ENCODE measurements around the gene TRIM60. TPM values are rescaled to one million over a fixed set of nuclear protein-coding genes. Genes with fewer than 3 reads are reported as not detected.

TRIM60 gene
- polyA plus RNA-seq, 2 of the 4 experiments (the other 2 are of a cell fraction) = not detected

DNA sequence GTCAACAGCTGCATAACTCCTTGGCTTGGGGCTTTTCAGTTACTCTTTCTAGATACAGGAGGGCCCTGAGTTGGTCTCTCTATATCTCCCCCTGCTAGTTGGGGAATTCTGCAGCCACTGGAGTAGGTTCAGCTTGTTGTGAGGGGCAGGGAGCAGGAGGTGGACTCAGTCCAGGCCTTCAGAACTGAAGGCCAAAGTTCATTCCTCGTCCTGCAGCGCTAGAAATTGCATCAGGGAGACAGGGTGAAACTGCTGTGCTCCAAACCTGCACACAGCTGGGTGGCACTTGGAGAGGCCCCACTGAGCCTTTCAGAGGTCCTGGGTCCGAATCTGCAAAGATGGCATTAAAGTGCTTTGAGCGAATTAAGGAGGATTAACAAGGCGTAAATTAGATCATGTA, 24.9 kb upstream of the TRIM60 start:
- ATAC-seq = no peak
- Histone ChIP-seq H3K27ac (no peak overlapping the region), H3K9me3 (no peaks in the 10 kb centered on the region), H3K4me3 (no peak overlapping the region), H3K4me1 (no peaks in the 10 kb centered on the region), H3K4me2 (no peak overlapping the region)
- TF ChIP-seq CBX2 (IDR thresholded peaks at IDR 0.05; ENCODE audit: borderline replicate concordance, low read depth) = no peak
- no peak for TF ChIP-seq RCOR1 (IDR thresholded peaks at IDR 0.05; ENCODE audit: low read depth, low read length)
- no peak for TF ChIP-seq CBX8 (IDR thresholded peaks at IDR 0.05)
- TF ChIP-seq MAZ (IDR thresholded peaks at IDR 0.05; ENCODE audit: borderline replicate concordance, low read depth, low read length) = no peak
- TF ChIP-seq, protein P1, sequence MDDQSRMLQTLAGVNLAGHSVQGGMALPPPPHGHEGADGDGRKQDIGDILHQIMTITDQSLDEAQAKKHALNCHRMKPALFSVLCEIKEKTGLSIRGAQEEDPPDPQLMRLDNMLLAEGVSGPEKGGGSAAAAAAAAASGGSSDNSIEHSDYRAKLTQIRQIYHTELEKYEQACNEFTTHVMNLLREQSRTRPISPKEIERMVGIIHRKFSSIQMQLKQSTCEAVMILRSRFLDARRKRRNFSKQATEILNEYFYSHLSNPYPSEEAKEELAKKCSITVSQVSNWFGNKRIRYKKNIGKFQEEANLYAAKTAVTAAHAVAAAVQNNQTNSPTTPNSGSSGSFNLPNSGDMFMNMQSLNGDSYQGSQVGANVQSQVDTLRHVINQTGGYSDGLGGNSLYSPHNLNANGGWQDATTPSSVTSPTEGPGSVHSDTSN (IDR thresholded peaks at IDR 0.05) = no peak
- TF ChIP-seq HEYL (CRISPR knock-in tag; IDR thresholded peaks at IDR 0.05) = no peak
- TF ChIP-seq RFX5 (IDR thresholded peaks at IDR 0.05) = no peak
- TF ChIP-seq CEBPB (IDR thresholded peaks at IDR 0.05) = no peak
- no peak for TF ChIP-seq SREBF2 (IDR thresholded peaks at IDR 0.05)
- TF ChIP-seq HOXB13 (CRISPR knock-in tag; IDR thresholded peaks at IDR 0.05; ENCODE audit: low read depth) = no peak
- DNase-seq (ENCODE audit: low read depth in 1 of 2, low spot score in 1 of 2) = no peak
- ChIA-PET CTCF (interaction anchor here (0.6 kb wide), 1 partner anchor 67 kb away, joined by 3 read pairs; no protein-coding TSS in a partner anchor), POLR2A (no interaction called here)
- WGBS (ENCODE audit: missing lambda C conversion rate) = 39% methylated on average over 5 of the region's 5 CpGs
- no peak for FAIRE-seq

DNA sequence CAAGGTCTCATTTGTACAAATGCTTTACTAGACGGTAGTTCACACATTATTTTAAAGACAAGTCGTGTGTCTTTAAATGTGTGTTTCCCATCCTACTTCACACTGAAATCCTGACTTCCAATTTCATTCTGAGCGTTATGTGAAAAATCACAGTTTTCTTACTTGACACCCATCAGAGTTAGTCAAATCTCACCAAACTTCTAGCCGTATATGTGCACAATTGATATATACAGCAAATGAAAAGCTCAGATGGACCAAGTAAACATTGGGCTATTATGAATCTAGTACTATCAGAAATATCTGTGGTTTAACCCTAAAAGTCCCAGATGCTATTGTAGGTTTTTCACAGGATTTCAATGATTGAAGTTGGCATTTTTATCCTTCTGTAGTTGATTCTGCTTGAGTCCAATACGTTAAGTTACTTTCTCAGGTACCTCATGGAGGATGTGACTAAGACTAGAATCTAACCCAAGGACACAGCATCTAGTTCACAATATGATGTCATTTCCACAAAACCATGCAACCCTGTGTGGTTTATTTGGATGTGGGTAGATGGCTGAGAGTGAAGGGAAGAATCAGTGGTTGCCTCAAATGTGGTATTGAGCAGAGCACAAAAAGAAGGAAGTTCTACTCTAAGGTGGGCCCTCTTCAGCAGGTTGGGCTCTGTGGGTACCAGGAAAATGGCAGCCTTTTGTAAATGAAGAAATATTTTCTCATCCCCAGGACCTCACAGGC, 22.1 kb upstream of the TRIM60 start:
- 52% methylated on average over 5 of the region's 5 CpGs for WGBS (ENCODE audit: missing lambda C conversion rate)
- no peak overlapping the region for H3K27ac ChIP-seq
- no peak for TF ChIP-seq SMC3 (IDR thresholded peaks at IDR 0.05)
- no peak for TF ChIP-seq RCOR1 (IDR thresholded peaks at IDR 0.05; ENCODE audit: low read depth, low read length)
- TF ChIP-seq ZNF302 (CRISPR knock-in tag; IDR thresholded peaks at IDR 0.05) = no peak
- TF ChIP-seq ZC3H11A (IDR thresholded peaks at IDR 0.05) = no peak
- TF ChIP-seq CEBPB (IDR thresholded peaks at IDR 0.05) = no peak
- no peak for TF ChIP-seq BHLHE40 (IDR thresholded peaks at IDR 0.05; ENCODE audit: low read depth, low read length)
- FAIRE-seq (no peak), DNase-seq (ENCODE audit: low read depth in 1 of 2, low spot score in 1 of 2) (no peak), ATAC-seq (no peak)
- CTCF ChIA-PET = no interaction called here
- no peak overlapping the region for H3K4me2 ChIP-seq
- no peaks in the 10 kb centered on the region for H3K4me1 ChIP-seq
- POLR2A ChIA-PET = no interaction called here
- no peak overlapping the region for H3K4me3 ChIP-seq
- H3K9me3 ChIP-seq = no peaks in the 10 kb centered on the region

DNA sequence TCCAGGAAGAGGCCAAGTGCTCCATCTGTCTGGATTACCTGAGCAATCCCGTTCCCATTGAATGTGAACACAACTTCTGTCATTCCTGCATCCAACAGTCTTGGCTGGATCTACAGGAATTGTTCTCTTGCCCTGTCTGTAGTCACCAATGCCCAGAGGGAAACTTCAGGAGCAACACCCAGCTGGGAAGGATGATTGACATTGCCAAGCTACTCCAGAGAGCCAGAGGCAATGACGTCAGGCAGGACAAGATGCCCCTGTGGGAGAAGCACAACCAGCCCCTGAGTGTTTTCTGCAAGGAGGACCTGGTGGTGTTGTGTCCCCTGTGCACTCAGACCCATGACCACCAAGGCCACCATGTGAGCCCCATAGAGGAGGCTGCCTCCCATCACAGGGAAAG, 21.3 kb upstream of the TRIM60 start:
- POLR2A ChIA-PET = no interaction called here
- CTCF ChIA-PET = no interaction called here
- FAIRE-seq = no peak

More for the DNA sequence above, 21.3 kb upstream of the TRIM60 start:
- Histone ChIP-seq H3K9me3 (no peaks in the 10 kb centered on the region), H3K4me2 (no peak overlapping the region), H3K27ac (no peak overlapping the region), H3K4me1 (no peaks in the 10 kb centered on the region), H3K4me3 (no peak overlapping the region)
- no peak for DNase-seq (ENCODE audit: low read depth in 1 of 2, low spot score in 1 of 2)
- ATAC-seq = no peak
- TF ChIP-seq HOXB5 (CRISPR knock-in tag; IDR thresholded peaks at IDR 0.05) (no peak), ZFP36 (IDR thresholded peaks at IDR 0.05; ENCODE audit: borderline replicate concordance, partially characterized antibody) (no peak), CBX8 (IDR thresholded peaks at IDR 0.05) (no peak), CHD4 (IDR thresholded peaks at IDR 0.05; ENCODE audit: borderline replicate concordance) (no peak), RFX5 (IDR thresholded peaks at IDR 0.05) (no peak), CBX2 (IDR thresholded peaks at IDR 0.05; ENCODE audit: borderline replicate concordance, low read depth) (no peak), MYC (IDR thresholded peaks at IDR 0.05; ENCODE audit: borderline replicate concordance, low read length) (no peak), CHD2 (IDR thresholded peaks at IDR 0.05; ENCODE audit: low read length, partially characterized antibody) (no peak), ESRRA (IDR thresholded peaks at IDR 0.05; ENCODE audit: borderline replicate concordance, low read length) (no peak), JUN (IDR thresholded peaks at IDR 0.05) (no peak), ZC3H11A (IDR thresholded peaks at IDR 0.05) (no peak), RARB (CRISPR knock-in tag; IDR thresholded peaks at IDR 0.05) (no peak), KDM1A (IDR thresholded peaks at IDR 0.05; ENCODE audit: low read depth) (no peak)
- TF ChIP-seq, protein P2, sequence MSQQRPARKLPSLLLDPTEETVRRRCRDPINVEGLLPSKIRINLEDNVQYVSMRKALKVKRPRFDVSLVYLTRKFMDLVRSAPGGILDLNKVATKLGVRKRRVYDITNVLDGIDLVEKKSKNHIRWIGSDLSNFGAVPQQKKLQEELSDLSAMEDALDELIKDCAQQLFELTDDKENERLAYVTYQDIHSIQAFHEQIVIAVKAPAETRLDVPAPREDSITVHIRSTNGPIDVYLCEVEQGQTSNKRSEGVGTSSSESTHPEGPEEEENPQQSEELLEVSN (IDR thresholded peaks at IDR 0.05; ENCODE audit: borderline replicate concordance, low read depth) = no peak
- TF ChIP-seq, protein P3, sequence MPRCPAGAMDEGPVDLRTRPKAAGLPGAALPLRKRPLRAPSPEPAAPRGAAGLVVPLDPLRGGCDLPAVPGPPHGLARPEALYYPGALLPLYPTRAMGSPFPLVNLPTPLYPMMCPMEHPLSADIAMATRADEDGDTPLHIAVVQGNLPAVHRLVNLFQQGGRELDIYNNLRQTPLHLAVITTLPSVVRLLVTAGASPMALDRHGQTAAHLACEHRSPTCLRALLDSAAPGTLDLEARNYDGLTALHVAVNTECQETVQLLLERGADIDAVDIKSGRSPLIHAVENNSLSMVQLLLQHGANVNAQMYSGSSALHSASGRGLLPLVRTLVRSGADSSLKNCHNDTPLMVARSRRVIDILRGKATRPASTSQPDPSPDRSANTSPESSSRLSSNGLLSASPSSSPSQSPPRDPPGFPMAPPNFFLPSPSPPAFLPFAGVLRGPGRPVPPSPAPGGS (IDR thresholded peaks at IDR 0.05) = no peak
- TF ChIP-seq, protein P4, sequence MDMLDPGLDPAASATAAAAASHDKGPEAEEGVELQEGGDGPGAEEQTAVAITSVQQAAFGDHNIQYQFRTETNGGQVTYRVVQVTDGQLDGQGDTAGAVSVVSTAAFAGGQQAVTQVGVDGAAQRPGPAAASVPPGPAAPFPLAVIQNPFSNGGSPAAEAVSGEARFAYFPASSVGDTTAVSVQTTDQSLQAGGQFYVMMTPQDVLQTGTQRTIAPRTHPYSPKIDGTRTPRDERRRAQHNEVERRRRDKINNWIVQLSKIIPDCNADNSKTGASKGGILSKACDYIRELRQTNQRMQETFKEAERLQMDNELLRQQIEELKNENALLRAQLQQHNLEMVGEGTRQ (IDR thresholded peaks at IDR 0.05) = no peak
- TF ChIP-seq, protein P5, sequence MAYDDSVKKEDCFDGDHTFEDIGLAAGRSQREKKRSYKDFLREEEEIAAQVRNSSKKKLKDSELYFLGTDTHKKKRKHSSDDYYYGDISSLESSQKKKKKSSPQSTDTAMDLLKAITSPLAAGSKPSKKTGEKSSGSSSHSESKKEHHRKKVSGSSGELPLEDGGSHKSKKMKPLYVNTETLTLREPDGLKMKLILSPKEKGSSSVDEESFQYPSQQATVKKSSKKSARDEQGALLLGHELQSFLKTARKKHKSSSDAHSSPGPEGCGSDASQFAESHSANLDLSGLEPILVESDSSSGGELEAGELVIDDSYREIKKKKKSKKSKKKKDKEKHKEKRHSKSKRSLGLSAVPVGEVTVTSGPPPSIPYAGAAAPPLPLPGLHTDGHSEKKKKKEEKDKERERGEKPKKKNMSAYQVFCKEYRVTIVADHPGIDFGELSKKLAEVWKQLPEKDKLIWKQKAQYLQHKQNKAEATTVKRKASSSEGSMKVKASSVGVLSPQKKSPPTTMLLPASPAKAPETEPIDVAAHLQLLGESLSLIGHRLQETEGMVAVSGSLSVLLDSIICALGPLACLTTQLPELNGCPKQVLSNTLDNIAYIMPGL (CRISPR knock-in tag; IDR thresholded peaks at IDR 0.05; ENCODE audit: borderline replicate concordance) = no peak
- 0% methylated on average over 1 of the region's 2 CpGs for WGBS (ENCODE audit: missing lambda C conversion rate)

Measured in A549 (cell line).